NCI-H2196 treated with DMSO at 0.1 percent for 48 hours (cell line): ENCODE data around the gene MPDZ.
A peak's percentile ranks its signal among the peaks of the same experiment; 100 is the strongest.

Experiments
- DNase-seq: peaks from one replicate; lab custom pipeline; 2025; ENCODE audit not compliant: unreplicated experiment; lab: John Stamatoyannopoulos, UW

The MPDZ gene

DNA sequence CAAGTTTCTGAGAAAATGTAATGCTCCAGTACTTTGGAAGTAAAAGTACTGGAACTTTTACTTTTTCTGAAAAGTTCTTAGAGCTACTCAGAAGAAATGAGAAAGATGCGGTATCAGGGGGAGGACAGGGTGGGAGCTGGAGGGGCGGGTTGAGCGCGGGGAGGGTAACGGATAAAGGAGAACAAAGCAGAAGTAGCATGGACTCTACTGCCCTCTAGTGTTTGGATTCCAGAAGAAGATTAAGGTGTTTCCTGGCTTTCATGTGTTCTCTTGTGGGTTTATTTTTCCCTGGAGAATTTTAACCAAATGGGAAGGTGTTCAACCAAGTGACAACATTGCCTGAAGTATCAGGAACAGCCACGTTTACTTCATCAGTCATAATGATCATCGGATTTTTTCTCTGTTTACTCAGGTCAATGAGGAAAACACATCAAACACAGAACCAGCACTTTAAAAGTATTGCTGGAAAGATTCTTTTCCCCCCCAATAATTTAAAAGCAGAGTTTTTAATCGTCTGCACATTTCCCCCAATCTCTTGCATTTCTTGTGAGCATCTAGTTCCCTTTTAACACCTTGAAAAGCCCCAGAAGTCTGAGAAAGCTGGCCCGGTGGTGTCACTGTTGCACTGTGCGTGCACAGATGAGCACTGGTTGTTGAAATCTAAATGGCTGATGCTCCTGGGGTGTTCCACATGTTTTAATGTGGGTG, 190.6 kb downstream of the MPDZ start:
- DNase-seq, result peak; percentile 68

DNA sequence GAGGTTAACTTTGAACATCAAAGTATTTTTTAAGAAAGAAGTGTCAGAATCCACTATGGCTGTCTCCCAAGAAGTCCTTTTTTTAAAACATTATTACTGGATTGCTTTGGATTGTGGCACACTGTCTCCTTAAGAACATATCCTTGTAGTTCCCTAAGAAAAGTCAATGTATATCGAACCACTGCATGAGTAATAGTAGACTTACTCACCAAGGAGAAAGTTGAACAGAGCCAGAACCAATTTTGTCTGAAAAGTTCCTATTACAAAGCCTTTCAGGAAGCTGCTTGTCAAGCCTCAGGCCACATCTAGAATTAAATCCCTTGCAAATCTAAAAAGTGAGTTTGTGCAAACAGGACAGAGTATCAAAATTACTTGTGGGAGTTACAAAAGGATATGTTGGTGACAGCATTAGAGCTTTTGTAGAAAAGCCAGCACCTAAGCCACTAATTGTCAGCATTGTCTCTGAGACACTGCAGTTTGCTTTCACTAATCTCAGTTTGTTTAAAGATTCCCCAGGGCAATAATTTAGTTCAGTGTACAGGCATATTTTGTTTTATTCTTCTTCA, 195.4 kb downstream of the MPDZ start:
- DNase-seq, result no peak

DNA sequence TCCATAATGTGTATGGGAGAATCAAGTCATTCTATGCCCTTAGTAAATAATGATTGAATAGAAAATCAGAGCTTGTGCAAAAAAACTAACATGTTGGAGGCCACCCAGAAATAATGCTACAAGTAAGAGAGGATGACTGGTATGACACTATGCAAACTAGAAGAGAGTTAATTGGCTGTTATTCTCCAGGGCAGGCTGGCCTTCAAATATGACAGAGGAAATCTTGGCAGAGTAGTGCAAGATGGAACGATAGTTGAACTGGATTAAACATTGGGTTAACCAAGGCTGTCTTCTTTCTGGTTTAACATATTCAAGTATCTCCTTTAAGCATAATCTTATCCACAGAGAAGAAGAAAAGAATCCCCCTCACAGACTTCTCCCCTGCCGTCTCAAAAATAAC, 196.1 kb downstream of the MPDZ start:
- DNase-seq, result no peak

DNA sequence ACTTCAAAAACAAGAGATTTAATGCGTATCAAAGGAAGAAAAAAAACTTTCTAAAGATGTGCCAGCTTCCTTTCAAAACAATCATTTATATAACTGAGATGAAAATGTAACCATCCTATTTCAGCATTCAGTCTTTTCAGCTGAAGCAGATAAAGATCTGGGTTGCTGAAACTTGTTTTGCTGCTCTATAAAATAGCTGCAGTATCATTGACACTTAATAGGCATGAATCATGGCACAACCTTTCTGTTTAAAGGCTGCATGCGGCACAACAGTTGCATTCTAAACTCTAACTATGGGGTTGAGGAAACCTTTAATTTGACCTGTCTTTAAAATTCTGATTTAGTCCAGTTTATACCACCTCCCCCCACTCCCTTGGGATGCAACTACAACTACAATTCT, 196.7 kb downstream of the MPDZ start:
- DNase-seq, result peak; percentile 8

DNA sequence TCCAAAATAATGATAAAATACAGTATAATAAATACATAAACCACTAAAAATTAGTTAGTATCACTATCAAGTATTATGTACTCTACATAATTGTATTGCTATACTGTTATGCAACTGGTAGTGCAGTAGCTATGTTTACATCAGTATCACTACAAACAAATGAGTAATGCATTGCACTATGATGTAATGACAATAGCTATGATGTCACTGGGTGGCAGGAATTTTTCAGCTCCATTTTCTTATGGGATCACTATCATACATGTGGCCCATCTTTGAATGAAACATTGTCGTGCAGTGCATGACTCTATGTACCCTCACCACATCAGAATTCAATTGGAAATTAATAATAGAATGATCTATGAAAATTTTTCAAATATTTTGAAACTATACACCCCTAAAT, 201.3 kb downstream of the MPDZ start:
- no peak for DNase-seq

DNA sequence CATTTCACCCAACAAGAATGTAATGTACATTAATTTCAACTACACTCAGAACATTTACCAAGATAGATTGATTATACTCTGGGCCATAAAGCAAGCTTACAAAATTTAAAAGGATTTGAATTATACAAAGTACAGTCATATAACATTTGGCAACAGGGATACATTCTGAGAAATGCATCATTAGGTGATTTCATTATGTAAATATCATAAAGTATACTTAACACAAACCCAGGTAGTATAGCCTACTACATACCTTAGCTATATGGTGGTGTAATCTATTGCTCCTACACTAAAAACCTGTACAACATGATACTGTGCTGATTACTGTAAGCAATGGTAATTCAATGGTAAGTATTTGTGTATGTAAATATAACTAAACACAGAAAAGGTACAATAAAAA, 202.9 kb downstream of the MPDZ start:
- no peak for DNase-seq

DNA sequence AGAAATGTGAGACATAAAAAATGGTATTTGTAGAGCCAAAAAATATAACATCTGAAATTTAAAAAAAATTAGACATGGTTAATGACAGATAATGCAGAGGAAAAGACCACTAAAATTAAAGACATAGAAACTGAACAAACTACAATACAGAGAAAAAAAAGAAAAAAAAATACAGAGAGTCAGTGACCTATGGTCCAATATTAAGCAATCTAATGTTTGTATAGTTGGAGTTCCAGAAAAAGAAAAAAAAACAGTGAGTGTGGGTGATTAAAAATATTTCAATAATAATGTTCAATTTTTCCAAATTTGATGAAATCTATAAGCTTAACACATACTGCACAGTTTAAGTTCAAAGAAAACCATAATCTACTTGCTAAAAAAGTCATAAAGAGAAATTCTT, 207.6 kb downstream of the MPDZ start:
- DNase-seq, result no peak

DNA sequence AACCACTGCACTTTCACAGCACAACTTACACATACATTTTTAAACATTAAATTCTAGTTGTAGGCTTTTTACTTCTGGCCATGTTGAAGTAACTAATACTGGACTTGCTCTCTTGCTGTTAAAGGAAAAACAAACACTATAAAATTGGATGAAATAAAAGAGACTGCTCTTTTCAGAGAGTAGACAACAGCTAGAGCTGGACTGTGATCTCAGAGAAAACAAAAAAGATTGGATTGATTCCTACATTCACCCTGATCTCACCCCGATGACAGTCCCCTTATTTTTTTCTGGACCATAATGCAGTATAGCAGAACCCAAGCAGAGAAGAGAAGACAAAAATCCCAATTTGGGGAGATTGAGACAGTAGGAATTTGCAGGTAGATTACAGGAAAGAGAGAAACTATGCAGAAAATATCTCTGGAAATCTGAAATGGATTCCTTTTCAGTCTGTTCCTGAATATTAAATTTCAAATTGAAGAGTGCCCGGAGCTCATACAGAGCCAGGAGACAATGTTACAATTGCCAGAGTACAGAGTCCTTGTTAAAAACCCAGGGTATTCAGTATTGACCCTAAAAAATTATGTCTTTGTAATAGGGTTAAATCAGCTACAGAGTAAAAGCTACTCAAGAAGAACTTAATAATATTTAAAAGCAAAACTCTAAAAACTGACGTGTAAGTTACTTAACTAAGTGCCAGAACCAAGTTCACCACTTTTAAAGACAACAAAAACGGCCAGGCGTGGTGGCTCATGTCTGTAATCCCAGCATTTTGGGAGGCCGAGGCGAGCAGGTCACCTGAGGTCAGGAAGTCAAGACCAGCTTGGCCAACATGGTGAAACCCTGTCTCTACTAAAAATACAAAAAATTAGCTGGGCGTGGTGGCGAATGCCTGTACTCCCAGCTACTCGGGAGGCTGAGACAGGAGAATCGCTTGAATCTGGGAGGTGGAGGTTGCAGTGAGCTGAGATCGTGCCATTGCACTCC, 208.6 kb downstream of the MPDZ start:
- DNase-seq, result peak; percentile 45

DNA sequence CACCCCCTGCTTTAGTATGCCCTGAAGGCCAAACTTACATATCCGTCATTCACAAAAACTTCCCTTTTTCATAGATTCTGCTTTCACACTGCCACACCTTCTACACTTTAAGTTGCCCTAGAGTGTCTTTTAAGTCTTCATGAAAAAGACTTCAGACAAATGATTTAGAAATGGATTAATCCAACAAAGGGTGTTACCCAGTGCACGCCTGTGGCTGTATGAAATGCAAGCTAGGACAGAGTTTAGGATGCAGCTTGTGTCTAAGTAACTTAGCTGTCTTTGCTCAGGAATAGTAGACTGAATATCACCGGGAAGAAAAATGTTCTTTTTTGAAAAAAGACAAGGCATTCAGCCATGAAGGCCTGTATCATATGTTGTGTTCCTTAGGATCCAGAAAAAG, 210.0 kb downstream of the MPDZ start:
- no peak for DNase-seq

DNA sequence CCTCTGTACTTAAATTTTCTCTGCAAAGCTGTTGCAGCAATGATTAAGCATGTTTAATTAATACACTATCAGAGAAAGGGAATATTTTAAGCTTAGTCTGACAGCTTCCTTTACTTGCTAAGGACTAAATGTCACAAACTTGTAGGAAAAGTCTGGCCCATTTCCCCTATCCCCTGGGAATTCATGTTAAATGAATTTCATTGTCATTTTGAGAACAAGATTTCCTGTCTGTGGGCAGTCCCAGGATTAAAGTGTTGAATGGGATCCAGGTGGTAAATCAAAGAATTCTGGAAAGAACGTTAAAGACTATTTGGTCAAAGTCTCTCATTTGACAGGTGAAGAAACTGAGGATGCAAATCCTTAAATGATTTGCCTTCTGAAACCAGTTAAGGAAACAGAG, 214.8 kb downstream of the MPDZ start:
- no peak for DNase-seq

DNA sequence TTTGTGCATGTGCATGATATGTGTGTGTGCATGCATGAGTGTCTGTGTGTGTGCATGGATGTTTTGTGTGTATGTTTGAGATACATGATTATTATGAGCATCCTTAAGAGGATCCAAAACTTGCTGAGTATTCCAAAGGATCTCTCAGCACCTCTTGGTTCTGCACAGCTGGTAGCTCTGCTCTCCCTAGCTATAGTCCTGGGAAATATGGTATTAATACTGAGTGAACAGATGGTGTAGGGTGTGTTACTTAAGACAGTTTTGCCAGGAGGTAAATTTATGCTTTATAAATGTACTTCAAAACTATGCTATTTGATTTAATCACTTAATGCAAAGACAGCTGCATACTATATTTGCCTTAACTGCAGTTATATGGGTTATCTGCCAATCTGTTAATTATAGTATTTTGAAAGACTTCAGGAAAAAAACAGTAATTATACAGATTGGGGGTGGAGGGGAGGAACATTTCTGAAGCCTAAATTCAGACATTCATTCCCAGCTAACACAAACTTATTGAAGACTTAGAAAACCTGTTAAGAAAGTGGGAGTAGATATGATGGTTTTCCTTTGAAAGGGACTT, 215.5 kb downstream of the MPDZ start:
- DNase-seq, result no peak

DNA sequence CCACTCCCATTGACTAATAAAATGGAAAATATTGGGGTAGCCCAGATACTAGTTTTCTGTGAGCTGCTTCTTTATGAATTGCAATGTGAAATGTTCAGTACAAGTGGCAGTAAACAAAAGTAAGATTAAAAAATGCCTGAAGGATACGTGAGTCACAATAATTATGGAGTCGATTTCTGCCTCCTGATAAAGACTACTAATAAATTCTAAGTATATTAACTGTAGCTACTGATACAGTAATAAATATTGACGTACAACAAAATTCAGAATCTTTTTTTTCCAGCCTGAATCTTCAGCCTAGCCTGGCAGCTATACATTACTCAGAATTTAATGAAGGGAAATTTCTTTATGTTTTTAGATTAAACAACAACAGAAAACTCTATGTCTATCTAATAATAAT, 218.1 kb downstream of the MPDZ start:
- no peak for DNase-seq
